CD4-positive, CD25-positive, alpha-beta regulatory T cell (primary cell): ENCODE data around the gene KIAA1217. TPM values are rescaled to one million over a fixed set of nuclear protein-coding genes. Genes with fewer than 3 reads are reported as not detected.

Source experiments
- ATAC-seq, 2 donors: fragments of 150-1000 bp; cut with Tn5 transposase; one replicate each; pipeline ENCODE4 v1.10.0; 2021; ENCODE audit warnings: low read depth in 2 of 2, moderate number of reproducible peaks in 2 of 2, moderate library complexity in 1 of 2
- DNase-seq, 3 donors: peaks; one replicate each; pipeline versions ENCODE4 v3.0.0 to v3.0.0-alpha.2; 2012 to 2022; ENCODE audit warnings: mixed read lengths in 1 of 3
- H3K27ac ChIP-seq: one replicate; pipeline ENCODE4 v1.7.0; 2013; ENCODE audit warnings: mild to moderate bottlenecking, low read length; ENCODE audit not compliant: insufficient read depth, poor library complexity, severe bottlenecking
- H3K27me3 ChIP-seq: one replicate; pipeline ENCODE4 v1.7.0; 2013; ENCODE audit warnings: low read length; ENCODE audit not compliant: control insufficient read depth, insufficient read depth
- H3K36me3 ChIP-seq: one replicate; pipeline ENCODE4 v1.7.0; 2013; ENCODE audit warnings: mild to moderate bottlenecking, low read length, moderate library complexity; ENCODE audit not compliant: control insufficient read depth, insufficient read depth
- H3K4me1 ChIP-seq: 2 replicates; pipeline ENCODE4 v1.7.0; 2013; ENCODE audit warnings: mild to moderate bottlenecking, low read length; ENCODE audit not compliant: insufficient read depth, control insufficient read depth, poor library complexity, severe bottlenecking
- H3K4me3 ChIP-seq: one replicate; pipeline ENCODE4 v1.7.0; 2013; ENCODE audit warnings: low read depth, mild to moderate bottlenecking, low read length, moderate library complexity
- H3K9me3 ChIP-seq, 2 experiments: 1 replicate in 1 of 2; 2 replicates in 1 of 2; pipeline ENCODE4 v1.7.0; 2013; ENCODE audit warnings: low read length in 2 of 2, mild to moderate bottlenecking in 1 of 2, moderate library complexity in 1 of 2; ENCODE audit not compliant: control insufficient read depth in 2 of 2
- H3K27ac Mint-ChIP-seq, 3 donors: one replicate each; pipeline ENCODE4 v1.8.0; 2020 to 2022; ENCODE audit warnings: mild to moderate bottlenecking in 3 of 3, mixed read lengths in 3 of 3, moderate library complexity in 2 of 3
- H3K27me3 Mint-ChIP-seq: one replicate; pipeline ENCODE4 v1.8.0; 2022; ENCODE audit warnings: mild to moderate bottlenecking, mixed read lengths
- H3K36me3 Mint-ChIP-seq: one replicate; pipeline ENCODE4 v1.8.0; 2020; ENCODE audit warnings: mixed read lengths
- H3K4me1 Mint-ChIP-seq, 4 donors: one replicate each; pipeline ENCODE4 v1.8.0; 2020 to 2022; ENCODE audit warnings: mixed read lengths in 4 of 4, mild to moderate bottlenecking in 1 of 4
- H3K4me3 Mint-ChIP-seq, 4 donors: one replicate each; pipeline ENCODE4 v1.8.0; 2020 to 2022; ENCODE audit warnings: mild to moderate bottlenecking in 4 of 4, mixed read lengths in 4 of 4, moderate library complexity in 3 of 4
- H3K9me3 Mint-ChIP-seq, 7 donors: one replicate each; pipeline ENCODE4 v1.8.0; 2020 to 2022; ENCODE audit warnings: mixed read lengths in 7 of 7, mild to moderate bottlenecking in 3 of 7, moderate library complexity in 2 of 7
- polyA plus RNA-seq, 4 donors: library from polyadenylated mRNA; unstranded; fragments of 300-500 nt; fragmentation: Illumina TruSeq; gene quantifications; one replicate each; pipeline ENCODE4 v1.2.3, GENCODE V29; 2021
- total RNA-seq: library from RNA; stranded (reverse); gene quantifications from one replicate; pipeline ENCODE4 v1.2.3, GENCODE V29; 2022

The KIAA1217 gene
- total and polyA plus RNA-seq, 5 donors from 2014 or later: 0.10 TPM; not detected in 4

- H3K4me1 Mint-ChIP-seq: no peaks in the 10 kb centered on the region
- no peaks in the 10 kb centered on the region for H3K36me3 Mint-ChIP-seq
- peaks cover 0 to 11% (median 1%) of the 10 kb centered on the region in 7 donors for H3K9me3 Mint-ChIP-seq
- no peak for ATAC-seq
- H3K36me3 ChIP-seq: no peaks in the 10 kb centered on the region
- no peak for DNase-seq
- H3K27ac ChIP-seq: no peak overlapping the region
- H3K4me3 ChIP-seq: no peak overlapping the region
- no peaks in the 10 kb centered on the region for H3K9me3 ChIP-seq
- H3K27me3 Mint-ChIP-seq: peaks cover 4% of the 10 kb centered on the region
- H3K27me3 ChIP-seq: no peaks in the 10 kb centered on the region
- H3K4me1 ChIP-seq: no peaks in the 10 kb centered on the region
- H3K4me3 Mint-ChIP-seq: no peak overlapping the region
- H3K27ac Mint-ChIP-seq: no peak overlapping the region
Observed at GRCh38 chr10:24174014-24174413, 34.9 kb upstream of the KIAA1217 start.

GRCh38 chr10:24176658-24177057 is 32.3 kb upstream of the KIAA1217 start:
- H3K27me3 Mint-ChIP-seq: no peaks in the 10 kb centered on the region
- no peaks in the 10 kb centered on the region for H3K9me3 ChIP-seq
- no peaks in the 10 kb centered on the region for H3K4me1 Mint-ChIP-seq
- H3K4me3 ChIP-seq: no peak overlapping the region
- no peaks in the 10 kb centered on the region for H3K4me1 ChIP-seq
- DNase-seq: no peak
- no peak overlapping the region for H3K4me3 Mint-ChIP-seq
- no peaks in the 10 kb centered on the region for H3K27me3 ChIP-seq
- H3K27ac ChIP-seq: no peak overlapping the region
- H3K27ac Mint-ChIP-seq: no peak overlapping the region
- ATAC-seq: no peak
- H3K36me3 ChIP-seq: no peaks in the 10 kb centered on the region
- H3K9me3 Mint-ChIP-seq: peaks cover 0 to 22% (median 2%) of the 10 kb centered on the region in 7 donors
- no peaks in the 10 kb centered on the region for H3K36me3 Mint-ChIP-seq

- no peak overlapping the region for H3K27ac Mint-ChIP-seq
- H3K4me1 Mint-ChIP-seq: no peaks in the 10 kb centered on the region
- H3K36me3 Mint-ChIP-seq: no peaks in the 10 kb centered on the region
- ATAC-seq: no peak
- Histone ChIP-seq H3K4me1 (no peaks in the 10 kb centered on the region), H3K4me3 (no peak overlapping the region), H3K9me3 (no peaks in the 10 kb centered on the region), H3K36me3 (no peaks in the 10 kb centered on the region), H3K27ac (no peak overlapping the region), H3K27me3 (no peaks in the 10 kb centered on the region)
- peaks cover 0 to 22% (median 2%) of the 10 kb centered on the region in 7 donors for H3K9me3 Mint-ChIP-seq
- H3K4me3 Mint-ChIP-seq: no peak overlapping the region
- no peaks in the 10 kb centered on the region for H3K27me3 Mint-ChIP-seq
- no peak for DNase-seq
Observed at GRCh38 chr10:24177636-24178035, 31.3 kb upstream of the KIAA1217 start.

GRCh38 chr10:24180891-24181290 is 28.0 kb upstream of the KIAA1217 start:
- Histone ChIP-seq H3K27ac (no peak overlapping the region), H3K9me3 (no peaks in the 10 kb centered on the region), H3K4me1 (no peaks in the 10 kb centered on the region), H3K36me3 (no peaks in the 10 kb centered on the region), H3K4me3 (no peak overlapping the region), H3K27me3 (no peaks in the 10 kb centered on the region)
- ATAC-seq (no peak), DNase-seq (no peak)
- no peak overlapping the region for H3K27ac Mint-ChIP-seq
- no peaks in the 10 kb centered on the region for H3K4me1 Mint-ChIP-seq
- no peak overlapping the region for H3K4me3 Mint-ChIP-seq
- H3K36me3 Mint-ChIP-seq: no peaks in the 10 kb centered on the region
- no peaks in the 10 kb centered on the region for H3K27me3 Mint-ChIP-seq
- H3K9me3 Mint-ChIP-seq: peaks cover 0 to 17% (median 2%) of the 10 kb centered on the region in 7 donors

GRCh38 chr10:24184455-24184854 is 24.5 kb upstream of the KIAA1217 start:
- ATAC-seq (no peak), DNase-seq (no peak)
- Mint-ChIP-seq H3K9me3 (peaks cover 0 to 7% (median 0%) of the 10 kb centered on the region in 7 donors), H3K27me3 (no peaks in the 10 kb centered on the region), H3K4me3 (no peak overlapping the region), H3K4me1 (no peaks in the 10 kb centered on the region), H3K27ac (no peak overlapping the region), H3K36me3 (no peaks in the 10 kb centered on the region)
- H3K27ac ChIP-seq: no peak overlapping the region
- H3K36me3 ChIP-seq: no peaks in the 10 kb centered on the region
- H3K4me1 ChIP-seq: no peaks in the 10 kb centered on the region
- no peak overlapping the region for H3K4me3 ChIP-seq
- H3K9me3 ChIP-seq: no peaks in the 10 kb centered on the region
- H3K27me3 ChIP-seq: no peaks in the 10 kb centered on the region

- no peak overlapping the region for H3K4me3 ChIP-seq
- no peak overlapping the region for H3K27ac ChIP-seq
- H3K4me3 Mint-ChIP-seq: no peak overlapping the region
- no peaks in the 10 kb centered on the region for H3K36me3 ChIP-seq
- DNase-seq (no peak), ATAC-seq (no peak)
- no peaks in the 10 kb centered on the region for H3K9me3 ChIP-seq
- no peaks in the 10 kb centered on the region for H3K4me1 Mint-ChIP-seq
- peaks cover 0 to 4% (median 0%) of the 10 kb centered on the region in 7 donors for H3K9me3 Mint-ChIP-seq
- H3K27ac Mint-ChIP-seq: no peak overlapping the region
- H3K36me3 Mint-ChIP-seq: no peaks in the 10 kb centered on the region
- no peaks in the 10 kb centered on the region for H3K4me1 ChIP-seq
- H3K27me3 ChIP-seq: no peaks in the 10 kb centered on the region
- H3K27me3 Mint-ChIP-seq: no peaks in the 10 kb centered on the region
Observed at GRCh38 chr10:24193330-24193729, 15.6 kb upstream of the KIAA1217 start.

GRCh38 chr10:24197263-24197662 is 11.7 kb upstream of the KIAA1217 start:
- peaks cover 0 to 4% (median 0%) of the 10 kb centered on the region in 7 donors for H3K9me3 Mint-ChIP-seq
- no peak overlapping the region for H3K27ac Mint-ChIP-seq
- H3K4me3 ChIP-seq: no peak overlapping the region
- H3K4me1 Mint-ChIP-seq: no peaks in the 10 kb centered on the region
- no peaks in the 10 kb centered on the region for H3K4me1 ChIP-seq
- no peaks in the 10 kb centered on the region for H3K36me3 ChIP-seq
- H3K9me3 ChIP-seq: no peaks in the 10 kb centered on the region
- no peaks in the 10 kb centered on the region for H3K27me3 ChIP-seq
- no peak overlapping the region for H3K4me3 Mint-ChIP-seq
- no peak for ATAC-seq
- no peak for DNase-seq
- H3K27me3 Mint-ChIP-seq: no peaks in the 10 kb centered on the region
- H3K27ac ChIP-seq: no peak overlapping the region
- no peaks in the 10 kb centered on the region for H3K36me3 Mint-ChIP-seq

GRCh38 chr10:24201503-24202180 is 7.3 kb upstream of the KIAA1217 start:
- H3K9me3 Mint-ChIP-seq: peaks cover 0 to 1% (median 0%) of the 10 kb centered on the region in 7 donors
- peaks cover 7% of the 10 kb centered on the region for H3K27me3 Mint-ChIP-seq
- Histone ChIP-seq H3K27me3 (no peaks in the 10 kb centered on the region), H3K4me3 (no peak overlapping the region), H3K4me1 (no peaks in the 10 kb centered on the region), H3K9me3 (no peaks in the 10 kb centered on the region), H3K36me3 (no peaks in the 10 kb centered on the region), H3K27ac (no peak overlapping the region)
- no peak for ATAC-seq
- no peaks in the 10 kb centered on the region for H3K4me1 Mint-ChIP-seq
- no peak overlapping the region for H3K27ac Mint-ChIP-seq
- DNase-seq: no peak
- H3K4me3 Mint-ChIP-seq: no peak overlapping the region
- no peaks in the 10 kb centered on the region for H3K36me3 Mint-ChIP-seq
